GM18517 (cell line): Measurements from ENCODE around the gene HHAT.
"Not testable (repeated sequence)": the region's sequence is repeated elsewhere in the genome, so short reads cannot be mapped to it uniquely, and the experiment has no call there.

ENCODE experiments used
- ATAC-seq: cut with Tn5 transposase; IDR thresholded peaks from one replicate; pipeline ENCODE4 v1.9.1; 2021; ENCODE audit warnings: mild to moderate bottlenecking, moderate library complexity; ENCODE audit not compliant: unreplicated experiment

The HHAT gene

DNA sequence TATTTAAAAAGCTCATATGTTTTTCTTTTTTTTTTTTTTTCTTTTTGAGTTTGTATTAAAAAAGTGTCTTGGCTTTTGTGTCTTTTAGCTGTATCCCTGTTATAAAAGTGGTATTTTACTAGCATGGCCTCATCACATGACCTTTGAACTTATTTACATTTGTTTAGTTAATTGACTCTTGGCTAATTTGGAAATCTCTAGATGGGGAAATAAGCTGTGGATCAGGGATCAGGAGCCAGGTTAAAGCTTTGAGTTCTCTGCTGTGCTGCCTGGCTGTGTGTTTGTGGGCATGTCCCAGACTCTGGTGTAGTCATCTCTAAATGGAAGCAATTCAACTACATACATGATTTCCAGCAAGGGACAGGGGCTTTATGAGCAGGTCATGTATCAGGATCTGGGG is 56.5 kb downstream of the HHAT start:
- no peak for ATAC-seq

GRCh38 chr1:210394281-210394821 is 65.6 kb downstream of the HHAT start:
- ATAC-seq, result peak; percentile 64

- no peak for ATAC-seq
These were observed 67.8 kb downstream of the HHAT start for GRCh38 chr1:210396541-210396940.

GRCh38 chr1:210397252-210397651 is 68.5 kb downstream of the HHAT start:
- ATAC-seq, result no peak

GRCh38 chr1:210397681-210398080 is 69.0 kb downstream of the HHAT start:
- ATAC-seq, result no peak

- ATAC-seq, result no peak
These were observed 69.8 kb downstream of the HHAT start for GRCh38 chr1:210398466-210398865.

DNA sequence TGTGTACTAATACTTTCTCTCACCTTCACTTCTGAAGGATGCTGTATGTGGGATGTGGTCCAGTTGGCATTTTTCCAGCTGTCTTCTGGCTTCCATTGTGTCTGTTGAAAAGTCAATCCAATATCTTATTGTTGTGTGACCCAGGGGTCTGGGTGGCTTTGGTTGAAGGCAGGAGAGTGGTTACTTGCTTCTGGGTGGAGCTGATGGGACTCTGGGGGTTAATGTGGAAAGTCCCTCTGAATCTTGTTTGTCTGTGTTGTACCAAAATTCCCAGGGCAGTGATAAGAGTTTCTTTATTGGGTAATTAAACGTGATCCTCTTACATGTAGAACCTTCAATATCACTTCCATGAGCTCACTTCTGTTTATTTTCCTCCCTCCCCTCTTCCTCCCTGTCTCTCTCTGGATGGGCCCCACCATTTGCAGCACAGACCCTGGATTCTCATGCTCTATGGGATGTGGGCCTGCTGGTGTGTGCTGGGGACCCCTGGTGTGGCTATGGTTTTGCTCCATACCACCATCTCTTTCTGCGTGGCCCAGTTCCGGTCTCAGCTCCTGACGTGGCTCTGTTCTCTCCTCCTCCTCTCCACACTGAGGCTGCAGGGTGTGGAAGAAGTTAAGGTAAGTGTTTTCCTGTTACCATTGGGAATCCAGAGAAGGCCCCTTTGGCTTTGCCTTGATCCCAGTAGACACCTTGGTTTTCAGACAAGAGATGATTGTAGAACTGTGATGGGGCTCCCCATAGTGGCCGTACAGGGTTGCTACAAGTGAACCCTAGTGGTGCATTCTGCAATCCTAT is 71.5 kb downstream of the HHAT start:
- ATAC-seq, result peak; percentile 85

DNA sequence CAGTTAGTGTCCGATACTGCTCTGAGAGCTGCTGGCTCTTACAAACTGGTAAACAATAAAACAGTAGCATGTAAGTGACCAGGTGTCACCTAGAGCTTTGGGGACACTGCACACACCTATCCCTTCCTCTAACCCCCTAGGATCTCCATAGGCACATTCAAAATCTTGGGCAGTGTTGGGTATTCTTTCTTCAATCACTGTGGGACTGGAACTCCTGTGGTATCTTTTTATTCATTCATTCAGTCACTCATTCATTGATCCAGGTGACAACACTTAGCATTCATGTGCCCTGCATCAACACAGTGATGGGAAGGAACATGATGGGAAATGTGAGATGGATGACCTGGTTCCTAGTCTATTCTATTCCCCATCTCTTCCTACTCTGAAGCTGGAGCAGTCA is 73.9 kb downstream of the HHAT start:
- no peak for ATAC-seq

- no peak for ATAC-seq
These were observed 76.6 kb downstream of the HHAT start for GRCh38 chr1:210405316-210405715.

DNA sequence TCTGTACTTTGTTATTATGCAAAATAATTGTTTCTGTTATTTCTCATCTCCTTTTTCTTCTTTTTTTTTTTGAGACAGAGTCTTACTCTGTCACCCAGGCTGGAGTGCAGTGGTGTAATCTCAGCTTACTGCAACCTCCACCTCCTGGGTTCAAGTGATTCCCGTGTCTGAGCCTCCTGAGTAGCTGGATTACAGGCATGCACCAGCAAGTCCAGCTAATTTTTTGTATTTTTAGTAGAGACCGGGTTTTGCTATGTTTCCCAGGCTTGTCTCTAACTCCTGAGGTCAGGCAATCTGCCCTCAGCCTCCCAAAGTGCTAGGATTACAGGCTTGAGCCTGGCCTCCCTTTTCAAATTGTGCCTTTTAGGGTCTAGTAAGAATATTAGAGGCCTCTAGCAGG is 77.6 kb downstream of the HHAT start:
- not testable (repeated sequence) for ATAC-seq

DNA sequence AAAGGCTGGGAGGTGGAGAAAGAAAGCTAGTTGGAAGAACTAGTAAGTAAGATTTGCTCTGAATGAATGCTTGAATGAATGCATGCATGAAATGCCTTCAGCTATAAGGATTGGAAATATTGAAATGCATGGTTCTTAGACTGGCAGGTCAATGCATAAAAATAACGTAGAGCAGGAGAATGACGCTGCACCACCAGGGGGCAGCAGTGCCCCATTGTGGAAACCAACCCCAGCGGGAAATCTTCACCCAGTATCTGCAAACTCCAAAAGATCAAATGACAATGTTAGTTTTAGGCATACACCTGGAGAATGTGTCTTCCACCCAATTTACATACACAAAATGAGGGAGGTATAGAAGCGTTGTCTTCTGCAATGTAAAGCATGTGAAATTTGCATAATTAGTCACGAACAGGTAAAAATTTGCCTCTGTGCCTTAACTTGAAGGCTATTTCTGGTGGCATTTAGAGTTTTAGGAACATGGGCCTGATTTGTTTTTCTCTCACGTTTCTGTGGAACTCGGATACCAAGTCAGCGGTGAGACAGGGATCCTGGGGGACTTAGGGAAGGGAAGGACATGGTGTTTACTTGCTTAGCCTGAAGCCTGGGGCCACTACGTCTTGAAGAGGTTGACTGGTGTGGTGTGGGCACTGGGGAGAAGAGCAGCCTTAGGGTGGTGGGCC is 78.6 kb downstream of the HHAT start:
- peak; percentile 61 for ATAC-seq

GRCh38 chr1:210407887-210408252 is 79.2 kb downstream of the HHAT start:
- no peak for ATAC-seq

DNA sequence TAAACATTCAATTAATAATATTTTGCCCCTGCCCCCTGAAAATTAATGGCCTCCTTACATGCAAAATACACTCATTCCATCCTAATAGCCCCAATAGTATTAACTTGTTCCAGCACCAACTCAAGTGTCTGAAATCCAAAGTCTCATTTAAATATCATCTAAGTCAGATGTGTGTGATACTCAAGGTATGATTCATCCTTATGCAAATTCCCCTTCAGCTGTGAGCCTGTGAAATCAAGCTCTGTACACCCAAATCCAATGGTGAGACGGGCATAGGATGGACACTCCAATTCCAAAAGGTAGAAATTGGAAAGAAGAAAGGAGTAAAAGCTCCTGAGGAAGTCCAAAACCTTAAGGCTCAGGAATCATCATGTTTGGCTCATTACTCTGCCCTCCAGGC is 83.5 kb downstream of the HHAT start:
- no peak for ATAC-seq

GRCh38 chr1:210413951-210414350 is 85.2 kb downstream of the HHAT start:
- no peak for ATAC-seq

DNA sequence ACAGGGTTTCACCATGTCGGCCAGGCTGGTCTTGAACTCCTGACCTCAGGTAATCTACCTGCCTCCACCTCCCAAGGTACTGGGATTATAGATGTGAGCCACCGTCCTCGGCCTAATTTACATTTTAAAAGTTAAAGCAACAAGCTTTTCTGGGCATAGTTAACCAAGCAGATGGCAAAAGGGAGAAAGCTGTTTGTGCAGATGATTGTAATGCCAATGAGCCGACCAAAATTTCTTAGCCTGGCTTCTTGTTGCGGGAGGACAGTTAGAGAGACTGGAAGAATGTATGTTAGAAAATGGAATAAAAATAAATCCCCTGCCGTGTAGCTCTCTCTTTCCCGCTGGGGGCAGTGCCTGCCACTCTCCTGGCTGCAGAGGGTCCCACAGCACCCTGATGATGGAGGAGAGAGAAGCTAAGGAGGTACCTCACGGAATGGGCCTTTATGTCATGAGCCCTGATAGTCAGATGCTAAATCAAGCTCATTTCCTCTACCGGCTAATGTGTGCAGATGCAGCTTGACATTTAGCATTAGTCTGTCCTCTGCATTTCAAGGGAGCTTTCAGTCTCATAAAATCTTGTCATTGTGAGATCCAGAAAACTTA is 87.2 kb downstream of the HHAT start:
- no peak for ATAC-seq

DNA sequence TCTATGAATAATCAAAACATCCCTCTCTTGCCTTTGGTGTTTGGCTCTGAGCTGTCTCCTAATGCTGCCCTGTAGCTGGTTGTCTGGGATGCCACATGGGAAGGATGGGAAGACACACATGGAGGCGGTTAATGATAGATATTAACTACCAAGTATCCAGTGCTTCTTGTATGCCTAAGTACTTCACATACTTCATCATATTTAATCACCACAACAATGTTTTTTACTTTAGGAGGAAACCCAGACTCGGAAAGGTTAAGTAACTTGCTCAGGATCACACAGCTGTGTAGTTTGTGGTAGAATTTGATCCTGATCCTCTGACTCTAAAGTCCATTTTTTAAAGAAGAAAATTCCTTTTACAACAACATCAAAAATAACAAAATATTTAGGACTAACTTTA is 88.0 kb downstream of the HHAT start:
- ATAC-seq, result no peak

- ATAC-seq, result no peak
These were observed 89.2 kb downstream of the HHAT start for GRCh38 chr1:210417881-210418280.

- ATAC-seq, result no peak
These were observed 90.4 kb downstream of the HHAT start for GRCh38 chr1:210418863-210419650.

DNA sequence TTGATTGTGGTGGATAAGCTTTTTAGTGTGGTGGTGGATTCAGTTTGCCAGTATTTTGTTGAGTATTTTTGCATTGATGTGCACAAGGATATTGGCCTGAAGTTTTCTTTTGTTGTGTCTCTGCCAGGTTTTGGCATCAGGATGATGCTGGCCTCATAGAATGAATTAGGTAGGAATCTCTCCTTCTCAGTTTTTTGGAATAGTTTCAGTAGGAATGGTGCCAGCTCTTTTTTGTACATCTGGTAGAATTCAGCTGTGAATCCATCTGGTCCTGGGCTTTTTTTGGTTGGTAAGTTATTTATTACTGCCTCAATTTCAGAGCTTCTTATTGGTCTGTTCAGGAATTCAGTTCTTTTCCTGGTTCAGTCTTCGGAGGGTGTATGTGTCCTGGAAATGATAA is 98.0 kb downstream of the HHAT start:
- not testable (repeated sequence) for ATAC-seq

DNA sequence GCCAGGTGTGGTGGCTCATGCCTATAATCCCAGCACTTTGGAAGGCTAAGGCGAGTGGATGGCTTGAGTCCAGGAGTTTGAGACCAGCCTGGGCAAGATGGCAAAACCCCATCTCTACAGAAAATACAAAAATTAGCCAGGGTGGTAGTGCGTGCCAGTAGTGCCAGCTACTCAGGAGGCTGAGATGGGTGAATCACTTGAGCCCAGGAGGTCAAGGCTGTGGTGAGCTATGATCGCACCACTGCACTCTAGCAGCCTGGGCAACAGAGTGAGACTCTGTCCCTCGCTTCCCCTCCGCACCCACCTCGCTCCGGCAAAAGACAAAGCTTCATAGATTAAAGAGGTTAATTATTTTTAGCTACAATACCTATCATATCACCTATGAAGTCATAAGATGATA is 100.0 kb downstream of the HHAT start:
- ATAC-seq, result no peak

GRCh38 chr1:210434223-210434622 is 105.5 kb downstream of the HHAT start:
- no peak for ATAC-seq
